CD4-positive, alpha-beta T cell (primary cell): ENCODE results near the gene HOXB8. TPM values are rescaled to one million over a fixed set of nuclear protein-coding genes. Genes with fewer than 3 reads are reported as not detected.

Experiments
- ATAC-seq: fragments of 200-7000 bp; cut with Tn5 transposase; one replicate; pipeline ENCODE4 v1.10.0; 2022; ENCODE audit warnings: mild to moderate bottlenecking; ENCODE audit not compliant: poor library complexity
- CTCF ChIA-PET: fragments of 350-600 bp; sonication (Branson Sonifier 250); formaldehyde crosslinking; loops from one replicate; lab custom pipeline; 2021; ENCODE audit warnings: antibody characterized with exemption, inconsistent platforms; lab: Charles Lee
- POLR2A ChIA-PET: fragments of 350-600 bp; sonication (Branson Sonifier 250); formaldehyde crosslinking; loops from one replicate; lab custom pipeline; 2021; ENCODE audit warnings: antibody characterized with exemption, inconsistent platforms; lab: Charles Lee
- DNase-seq, 14 experiments: peaks; one replicate each; pipeline ENCODE4 v3.0.0-alpha.2; 2013 to 2020; ENCODE audit warnings: mixed read lengths in 2 of 14
- H3K27ac ChIP-seq, 2 donors: one replicate each; pipeline versions ENCODE4 v1.5.1 to v1.7.0; 2013; ENCODE audit warnings: low read length in 2 of 2, low read depth in 1 of 2, mild to moderate bottlenecking in 1 of 2
- H3K27me3 ChIP-seq, 2 experiments: 1 replicate in 1 of 2; 2 replicates in 1 of 2; pipeline versions ENCODE4 v1.6.1 to v1.7.0; 2013; ENCODE audit warnings: low read length in 2 of 2, control low read depth in 1 of 2, mild to moderate bottlenecking in 1 of 2, moderate library complexity in 1 of 2; ENCODE audit not compliant: insufficient read depth in 2 of 2, control insufficient read depth in 1 of 2
- H3K36me3 ChIP-seq: one replicate; pipeline ENCODE4 v1.6.1; 2013; ENCODE audit warnings: low read length, control low read depth; ENCODE audit not compliant: insufficient read depth
- H3K4me1 ChIP-seq: one replicate; pipeline ENCODE4 v1.6.1; 2013; ENCODE audit warnings: low read length, control low read depth; ENCODE audit not compliant: insufficient read depth
- H3K4me3 ChIP-seq: one replicate; pipeline ENCODE4 v1.5.1; 2013; ENCODE audit warnings: mild to moderate bottlenecking, low read length, moderate library complexity
- H3K9me3 ChIP-seq, 2 experiments: 1 replicate in 1 of 2; 2 replicates in 1 of 2; pipeline versions ENCODE4 v1.6.1 to v1.7.0; 2013; ENCODE audit warnings: low read length in 2 of 2, mild to moderate bottlenecking in 2 of 2, control low read depth in 1 of 2, moderate library complexity in 1 of 2; ENCODE audit not compliant: control insufficient read depth in 1 of 2, insufficient read depth in 1 of 2
- H3K27ac Mint-ChIP-seq: one replicate; pipeline ENCODE4 v1.8.0; 2020; ENCODE audit warnings: mixed read lengths
- H3K27me3 Mint-ChIP-seq: one replicate; pipeline ENCODE4 v1.8.0; 2021; ENCODE audit warnings: mixed read lengths
- H3K36me3 Mint-ChIP-seq: one replicate; pipeline ENCODE4 v1.8.0; 2021; ENCODE audit warnings: low read depth, mixed read lengths
- H3K4me1 Mint-ChIP-seq: one replicate; pipeline ENCODE4 v1.8.0; 2021; ENCODE audit warnings: low read depth, mixed read lengths
- H3K4me3 Mint-ChIP-seq: one replicate; pipeline ENCODE4 v1.8.0; 2020; ENCODE audit warnings: mild to moderate bottlenecking, mixed read lengths
- H3K9me3 Mint-ChIP-seq: one replicate; pipeline ENCODE4 v1.8.0; 2020; ENCODE audit warnings: mixed read lengths
- intact Hi-C, 2 experiments: fragments of 100-400 bp; cut with DNase I in 1 of 2; cut with micrococcal nuclease in 1 of 2; formaldehyde crosslinking; loops; one replicate each; pipeline versions ENCODE4 v1.15.1 to v1.9.0; 2023 to 2025; cut with DNase I, micrococcal nuclease
- total RNA-seq, 174 experiments: library from RNA in 2 of 174; stranded (reverse) in 2 of 174; gene quantifications; one replicate each; pipeline ENCODE4 v1.2.3 and lab custom pipeline; 2021 to 2026
- TF ChIP-seq, protein P1 (sequence below): fragments of 200-600 bp; IDR thresholded peaks from one replicate; pipeline ENCODE4 v1.8.0; 2022; ENCODE audit warnings: antibody characterized with exemption, mild to moderate bottlenecking

The HOXB8 gene
- total RNA-seq, 2 experiments from 2014 or later: not detected

DNA sequence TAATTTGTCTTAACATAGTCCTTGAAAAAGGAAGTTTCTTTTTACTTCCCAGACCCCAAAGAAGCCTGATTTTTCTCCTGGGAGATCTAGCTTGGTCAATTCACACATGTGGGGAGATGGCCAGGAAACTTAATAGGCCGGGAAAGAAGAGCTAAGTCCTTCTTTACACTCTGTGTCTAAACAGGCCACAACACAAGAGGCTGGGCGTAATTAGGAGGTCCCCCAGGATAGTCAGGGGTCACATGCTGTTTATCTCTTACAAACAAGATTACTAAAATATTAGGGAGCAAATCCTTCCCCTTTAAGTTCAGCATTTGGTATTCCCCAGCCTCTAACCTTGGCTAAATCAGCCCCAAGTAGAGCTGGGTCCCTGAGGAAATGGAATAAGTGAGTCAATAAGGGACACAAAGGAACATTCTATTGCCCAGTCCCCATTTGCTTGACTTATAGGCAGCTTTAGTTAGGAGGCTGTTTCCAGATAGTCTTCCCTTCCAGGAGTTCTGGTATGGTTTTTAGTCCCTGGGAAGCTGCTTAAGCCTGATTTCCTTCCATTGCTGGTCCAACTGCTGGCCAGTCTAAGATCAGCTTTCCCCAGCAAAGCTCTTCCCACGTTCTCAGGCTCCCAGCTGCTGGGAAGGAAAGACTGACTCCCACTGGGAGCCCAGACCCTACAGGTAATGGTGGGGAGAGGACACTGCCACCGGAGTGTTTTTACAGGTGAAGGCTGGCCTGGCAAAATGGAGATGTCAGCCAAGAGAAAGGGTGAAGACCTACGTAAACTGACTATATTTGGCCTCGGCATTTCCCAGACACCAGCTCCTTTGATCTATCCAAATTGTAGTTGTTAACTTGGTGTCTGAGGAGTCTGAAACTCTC, 25.1 kb upstream of the HOXB8 start:
- Histone ChIP-seq H3K9me3 (peaks cover 0 to 16% of the 10 kb centered on the region in 2 experiments), H3K4me1 (peaks cover 24% of the 10 kb centered on the region), H3K36me3 (no peaks in the 10 kb centered on the region), H3K27ac (no peak overlapping the region), H3K27me3 (peaks cover 86 to 98% of the 10 kb centered on the region in 2 experiments), H3K4me3 (no peak overlapping the region)
- no peaks in the 10 kb centered on the region for H3K9me3 Mint-ChIP-seq
- DNase-seq: no peak
- ATAC-seq: no peak
- no peak overlapping the region for H3K4me3 Mint-ChIP-seq
- H3K27me3 Mint-ChIP-seq: peaks cover 100% of the 10 kb centered on the region
- CTCF ChIA-PET: no interaction called here
- POLR2A ChIA-PET: no interaction called here
- H3K4me1 Mint-ChIP-seq: peaks cover 14% of the 10 kb centered on the region
- no peaks in the 10 kb centered on the region for H3K36me3 Mint-ChIP-seq
- intact Hi-C loops: no loop called here
- TF ChIP-seq, protein P1, sequence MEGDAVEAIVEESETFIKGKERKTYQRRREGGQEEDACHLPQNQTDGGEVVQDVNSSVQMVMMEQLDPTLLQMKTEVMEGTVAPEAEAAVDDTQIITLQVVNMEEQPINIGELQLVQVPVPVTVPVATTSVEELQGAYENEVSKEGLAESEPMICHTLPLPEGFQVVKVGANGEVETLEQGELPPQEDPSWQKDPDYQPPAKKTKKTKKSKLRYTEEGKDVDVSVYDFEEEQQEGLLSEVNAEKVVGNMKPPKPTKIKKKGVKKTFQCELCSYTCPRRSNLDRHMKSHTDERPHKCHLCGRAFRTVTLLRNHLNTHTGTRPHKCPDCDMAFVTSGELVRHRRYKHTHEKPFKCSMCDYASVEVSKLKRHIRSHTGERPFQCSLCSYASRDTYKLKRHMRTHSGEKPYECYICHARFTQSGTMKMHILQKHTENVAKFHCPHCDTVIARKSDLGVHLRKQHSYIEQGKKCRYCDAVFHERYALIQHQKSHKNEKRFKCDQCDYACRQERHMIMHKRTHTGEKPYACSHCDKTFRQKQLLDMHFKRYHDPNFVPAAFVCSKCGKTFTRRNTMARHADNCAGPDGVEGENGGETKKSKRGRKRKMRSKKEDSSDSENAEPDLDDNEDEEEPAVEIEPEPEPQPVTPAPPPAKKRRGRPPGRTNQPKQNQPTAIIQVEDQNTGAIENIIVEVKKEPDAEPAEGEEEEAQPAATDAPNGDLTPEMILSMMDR: no peak
- H3K27ac Mint-ChIP-seq: no peak overlapping the region

DNA sequence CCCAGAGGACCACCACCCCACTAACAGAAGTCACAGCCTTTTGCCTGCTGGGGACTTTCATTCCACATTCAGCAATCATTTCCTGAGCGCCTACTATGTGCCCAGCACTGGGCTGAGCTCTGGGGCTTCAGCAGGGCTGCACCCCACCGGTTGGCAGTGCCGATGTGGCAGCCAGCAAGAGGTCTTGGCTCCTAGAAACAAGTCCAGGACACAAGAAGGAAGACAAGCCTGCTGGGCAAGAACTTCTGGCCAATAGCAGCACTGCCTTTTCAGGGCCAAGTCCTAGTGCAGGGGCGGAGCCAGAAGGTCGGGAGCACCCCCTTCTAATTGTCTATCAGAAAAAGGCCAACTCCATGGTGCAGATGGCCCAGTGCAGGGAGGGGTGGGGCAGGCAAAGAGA, 24.0 kb upstream of the HOXB8 start:
- Histone ChIP-seq H3K27me3 (peaks cover 88 to 98% of the 10 kb centered on the region in 2 experiments), H3K9me3 (peaks cover 0 to 21% of the 10 kb centered on the region in 2 experiments), H3K4me1 (peaks cover 29% of the 10 kb centered on the region), H3K27ac (no peak overlapping the region), H3K36me3 (no peaks in the 10 kb centered on the region), H3K4me3 (no peak overlapping the region)
- DNase-seq (no peak), ATAC-seq (no peak)
- Mint-ChIP-seq H3K4me3 (no peak overlapping the region), H3K27me3 (peaks cover 100% of the 10 kb centered on the region), H3K4me1 (peaks cover 14% of the 10 kb centered on the region), H3K27ac (no peak overlapping the region), H3K36me3 (no peaks in the 10 kb centered on the region), H3K9me3 (no peaks in the 10 kb centered on the region)
- ChIA-PET POLR2A (no interaction called here), CTCF (no interaction called here)
- TF ChIP-seq, protein P1: no peak
- intact Hi-C loops: no loop called here

DNA sequence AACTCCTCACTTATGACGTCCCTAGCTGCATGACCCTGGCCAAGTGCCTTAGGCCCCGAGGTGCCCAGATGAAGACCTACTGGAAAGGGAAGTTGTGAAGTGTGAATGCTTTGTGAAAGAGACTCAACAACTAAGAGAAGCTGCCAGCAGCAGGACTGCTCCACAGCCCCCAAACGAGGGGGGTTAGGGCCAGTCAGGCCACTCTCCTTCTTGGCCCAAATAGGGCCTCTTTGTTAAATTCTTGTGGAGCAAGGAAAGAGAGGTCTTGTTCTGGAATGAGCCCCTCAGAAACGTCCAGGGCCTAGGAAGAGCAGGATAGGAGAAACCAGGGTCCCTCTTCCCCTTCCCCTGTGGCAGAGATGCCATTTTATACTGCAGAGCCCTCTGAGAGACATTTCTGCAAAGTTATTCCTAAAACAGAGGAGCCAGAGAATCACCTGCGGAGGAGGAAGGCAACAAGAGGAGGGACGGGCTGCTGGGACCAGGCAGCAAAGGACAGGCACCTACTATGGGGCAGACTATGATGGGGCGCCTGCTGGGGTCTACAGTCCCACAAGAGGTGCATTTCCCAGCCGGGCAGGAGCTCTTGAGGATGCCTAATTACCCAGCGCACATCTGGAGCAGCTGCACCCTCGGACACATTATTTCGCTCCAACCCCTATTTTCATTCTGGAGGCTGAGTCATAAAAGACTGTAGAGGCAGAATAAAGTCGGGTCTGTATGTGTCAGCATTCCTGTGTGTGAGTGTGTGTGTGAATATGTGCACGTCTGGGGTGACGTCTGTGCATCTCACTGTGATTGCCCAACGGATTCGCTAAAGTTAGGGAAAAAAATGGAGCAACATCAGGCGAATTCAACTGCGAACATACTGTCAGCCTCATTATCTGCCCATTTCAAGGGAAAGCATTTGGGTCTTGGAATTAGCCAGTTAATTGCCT, 22.5 kb upstream of the HOXB8 start:
- Mint-ChIP-seq H3K4me3 (no peak overlapping the region), H3K27ac (no peak overlapping the region), H3K36me3 (no peaks in the 10 kb centered on the region), H3K4me1 (peaks cover 19% of the 10 kb centered on the region), H3K27me3 (peaks cover 98% of the 10 kb centered on the region), H3K9me3 (no peaks in the 10 kb centered on the region)
- Histone ChIP-seq H3K27me3 (peaks cover 85 to 97% of the 10 kb centered on the region in 2 experiments), H3K9me3 (peaks cover 0 to 29% of the 10 kb centered on the region in 2 experiments), H3K27ac (no peak overlapping the region), H3K36me3 (no peaks in the 10 kb centered on the region), H3K4me1 (peaks cover 34% of the 10 kb centered on the region), H3K4me3 (no peak overlapping the region)
- intact Hi-C loops: no loop called here
- no peak for DNase-seq
- ChIA-PET POLR2A (interaction anchor here (1.7 kb wide), 1 partner anchor 10 kb away, joined by 4 read pairs; no protein-coding TSS in a partner anchor), CTCF (interaction anchor here (1.2 to 3.2 kb wide), 5 partner anchors 11 to 186 kb away, joined by 3 to 19 read pairs (median 6); partner anchors contain the start of gene HOXB9)
- TF ChIP-seq, protein P1: no peak
- ATAC-seq: no peak
